Measurements from ENCODE around the gene CFAP69.

CFAP69 gene

GRCh38 chr7:90244909-90245851 is at the start of gene CFAP69:
CFAP69 (plus strand) TSS chr7:90245174; CDS start chr7:90245425, 251 bp downstream.
- peak; percentile 89 for DNase-seq

- DNase-seq, result no peak
These were observed 43.3 kb upstream of the CFAP69 start for GRCh38 chr7:90201500-90202195.

GRCh38 chr7:90207956-90208355 is 37.0 kb upstream of the CFAP69 start:
- DNase-seq, result no peak

- no peak for DNase-seq
These were observed 35.2 kb upstream of the CFAP69 start for GRCh38 chr7:90209776-90210175.

- no peak for DNase-seq
These were observed 34.5 kb upstream of the CFAP69 start for GRCh38 chr7:90210475-90210874.

- DNase-seq, result no peak
These were observed 34.0 kb upstream of the CFAP69 start for GRCh38 chr7:90210981-90211380.

- DNase-seq, result peak; percentile 11
These were observed 33.4 kb upstream of the CFAP69 start, which contains the start of gene STEAP2 for GRCh38 chr7:90211391-90212148. STEAP2 (plus strand) TSS chr7:90211740; CDS start chr7:90225083, 13,343 bp downstream.

GRCh38 chr7:90212149-90212495 is 32.9 kb upstream of the CFAP69 start:
- DNase-seq, result no peak

GRCh38 chr7:90213521-90213920 is 31.5 kb upstream of the CFAP69 start:
- no peak for DNase-seq

- DNase-seq, result no peak
These were observed 28.8 kb upstream of the CFAP69 start for GRCh38 chr7:90216080-90216674.

GRCh38 chr7:90216771-90217170 is 28.2 kb upstream of the CFAP69 start:
- DNase-seq, result no peak

- no peak for DNase-seq
These were observed 22.6 kb upstream of the CFAP69 start for GRCh38 chr7:90222390-90222789.

GRCh38 chr7:90222811-90223725 is 21.9 kb upstream of the CFAP69 start:
- DNase-seq, result no peak

GRCh38 chr7:90224195-90224594 is 20.8 kb upstream of the CFAP69 start:
- no peak for DNase-seq

GRCh38 chr7:90225181-90225580 is 19.8 kb upstream of the CFAP69 start:
- DNase-seq, result no peak

GRCh38 chr7:90225601-90226000 is 19.4 kb upstream of the CFAP69 start:
- DNase-seq, result no peak

GRCh38 chr7:90227259-90227658 is 17.7 kb upstream of the CFAP69 start:
- no peak for DNase-seq

- DNase-seq, result no peak
These were observed 15.3 kb upstream of the CFAP69 start for GRCh38 chr7:90229682-90230081.

- DNase-seq, result no peak
These were observed 14.1 kb upstream of the CFAP69 start for GRCh38 chr7:90230834-90231233.

- no peak for DNase-seq
These were observed 13.7 kb upstream of the CFAP69 start for GRCh38 chr7:90231304-90231703.

GRCh38 chr7:90232430-90232829 is 12.5 kb upstream of the CFAP69 start:
- DNase-seq, result no peak

GRCh38 chr7:90233569-90233968 is 11.4 kb upstream of the CFAP69 start:
- DNase-seq, result no peak

All from stimulated activated CD4-positive, alpha-beta T cell treated with anti-CD3 and anti-CD28 coated beads, Interleukin-4, amount 100 ng/mL, for 24 hours (primary cell).